Neuronal stem cell (in vitro differentiated cells): ENCODE measurements around the gene VAC14.

ENCODE experiments used
- DNase-seq: peaks from one replicate; pipeline ENCODE4 v3.0.0-alpha.2; 2013; ENCODE audit warnings: low spot score
- H2AFZ ChIP-seq: one replicate; pipeline ENCODE4 v1.6.1; 2013; ENCODE audit warnings: mild to moderate bottlenecking, low read length, inconsistent platforms
- H2AK5ac ChIP-seq: 2 replicates; pipeline ENCODE4 v1.6.1; 2013; ENCODE audit warnings: low read depth, mild to moderate bottlenecking, inconsistent platforms, low read length, moderate library complexity, mixed read lengths
- H2BK120ac ChIP-seq: 2 replicates; pipeline ENCODE4 v1.6.1; 2013; ENCODE audit warnings: low read depth, mild to moderate bottlenecking, inconsistent platforms, low read length, moderate library complexity, mixed read lengths
- H2BK12ac ChIP-seq: one replicate; pipeline ENCODE4 v1.6.1; 2013; ENCODE audit warnings: low read length, inconsistent platforms
- H2BK15ac ChIP-seq: 2 replicates; pipeline ENCODE4 v1.6.1; 2013; ENCODE audit warnings: mild to moderate bottlenecking, low read length, inconsistent platforms, mixed read lengths
- H2BK5ac ChIP-seq: one replicate; pipeline ENCODE4 v1.6.1; 2013; ENCODE audit warnings: inconsistent platforms, mild to moderate bottlenecking, low read length, moderate library complexity
- H3K14ac ChIP-seq: one replicate; pipeline ENCODE4 v1.6.1; 2013; ENCODE audit warnings: low read length, inconsistent platforms
- H3K18ac ChIP-seq: 2 replicates; pipeline ENCODE4 v1.6.1; 2013; ENCODE audit warnings: low read length, inconsistent platforms
- H3K23ac ChIP-seq: 2 replicates; pipeline ENCODE4 v1.6.1; 2013; ENCODE audit warnings: low read depth, mild to moderate bottlenecking, mixed read lengths, low read length, inconsistent platforms; ENCODE audit not compliant: poor library complexity
- H3K27ac ChIP-seq: replicated peaks from 3 replicates; pipeline ENCODE4 v1.5.1; 2013; ENCODE audit warnings: low read length, inconsistent platforms
- H3K27me3 ChIP-seq, 3 experiments: 2 replicates each; pipeline ENCODE4 v1.6.1; 2013; ENCODE audit warnings: low read length in 3 of 3, mild to moderate bottlenecking in 2 of 3, inconsistent platforms in 1 of 3, low read depth in 1 of 3, mixed read lengths in 1 of 3, moderate library complexity in 1 of 3; ENCODE audit not compliant: control insufficient read depth in 3 of 3, insufficient read depth in 3 of 3
- H3K36me3 ChIP-seq, 2 donors: replicated peaks in 1 of 2; 2 replicates each; pipeline ENCODE4 v1.6.1; 2013; ENCODE audit warnings: low read length in 2 of 2; ENCODE audit not compliant: control insufficient read depth in 2 of 2, insufficient read depth in 2 of 2
- H3K4ac ChIP-seq: 2 replicates; pipeline ENCODE4 v1.6.1; 2013; ENCODE audit warnings: inconsistent platforms, mild to moderate bottlenecking, low read length, moderate library complexity
- H3K4me1 ChIP-seq, 2 donors: 1 replicate in 1 of 2; 2 replicates in 1 of 2; pipeline ENCODE4 v1.6.1; 2013; ENCODE audit warnings: low read length in 2 of 2, low read depth in 1 of 2; ENCODE audit not compliant: control insufficient read depth in 2 of 2, insufficient read depth in 1 of 2
- H3K4me2 ChIP-seq: one replicate; pipeline ENCODE4 v1.6.1; 2013; ENCODE audit warnings: mild to moderate bottlenecking, low read length, inconsistent platforms; ENCODE audit not compliant: insufficient read depth, poor library complexity, severe bottlenecking
- H3K4me3 ChIP-seq, 2 donors: 2 replicates each; pipeline ENCODE4 v1.5.1; 2013; ENCODE audit warnings: low read length in 2 of 2, mild to moderate bottlenecking in 2 of 2, inconsistent platforms in 1 of 2, moderate library complexity in 1 of 2
- H3K79me1 ChIP-seq: one replicate; pipeline ENCODE4 v1.6.1; 2013; ENCODE audit warnings: low read depth, mild to moderate bottlenecking, inconsistent platforms, low read length, moderate library complexity
- H3K9ac ChIP-seq: one replicate; pipeline ENCODE4 v1.6.1; 2013; ENCODE audit warnings: mild to moderate bottlenecking, low read depth, low read length, inconsistent platforms; ENCODE audit not compliant: poor library complexity
- H3K9me3 ChIP-seq, 2 donors: replicated peaks in 1 of 2; 2 replicates each; pipeline versions ENCODE3 to v1.6.1; 2013; ENCODE audit warnings: low read length in 2 of 2, mild to moderate bottlenecking in 2 of 2, inconsistent platforms in 1 of 2, low read depth in 1 of 2, mixed read lengths in 1 of 2, moderate library complexity in 1 of 2; ENCODE audit not compliant: control insufficient read depth in 2 of 2, insufficient read depth in 1 of 2
- H4K8ac ChIP-seq: one replicate; pipeline ENCODE4 v1.6.1; 2013; ENCODE audit warnings: low read depth, mild to moderate bottlenecking, inconsistent platforms, low read length, moderate library complexity
- H4K91ac ChIP-seq: one replicate; pipeline ENCODE4 v1.6.1; 2013; ENCODE audit warnings: low read length, low read depth, mild to moderate bottlenecking, inconsistent platforms; ENCODE audit not compliant: poor library complexity
- WGBS, 2 donors: extraction: QIAGEN DNeasy Blood & Tissue Kit; methylation state at CpG; one replicate each; pipeline ENCODE4 v1.1.7; 2013; ENCODE audit warnings: missing lambda C conversion rate in 2 of 2, mixed read lengths in 1 of 2; ENCODE audit not compliant: insufficient read length in 2 of 2, insufficient replicate concordance in 1 of 2; ENCODE audit errors: extremely low coverage in 2 of 2; 5-methylcytosine and 5-hydroxymethylcytosine counted together

Gene VAC14

DNA sequence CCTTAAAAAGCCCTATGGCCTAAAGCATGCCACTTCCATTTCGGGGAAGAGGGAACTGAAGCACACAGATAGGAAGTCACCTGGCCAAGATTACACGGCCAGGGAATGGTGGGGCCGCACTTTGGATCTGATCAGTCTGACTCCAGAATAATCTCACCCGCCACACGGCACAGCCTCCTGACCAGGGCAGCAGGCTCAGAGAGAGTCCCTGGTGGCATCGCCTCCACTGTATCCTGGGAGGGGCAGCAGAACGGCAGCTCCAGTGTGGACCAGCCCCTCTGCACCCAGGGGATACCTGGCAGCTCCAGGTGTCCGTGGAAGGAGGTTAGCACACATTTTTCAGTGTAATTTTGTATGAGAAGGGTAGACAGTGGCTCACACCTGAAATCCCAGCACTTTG lies 35.5 kb downstream of the VAC14 start:
- peaks cover 2 to 13% of the 10 kb centered on the region in 2 donors for H3K4me1 ChIP-seq
- H3K23ac ChIP-seq = no peak overlapping the region
- no peak overlapping the region for H2BK120ac ChIP-seq
- H3K27me3 ChIP-seq = no peaks in the 10 kb centered on the region
- H4K8ac ChIP-seq = no peak overlapping the region
- H2AFZ ChIP-seq = no peak overlapping the region
- H2BK12ac ChIP-seq = no peak overlapping the region
- peak overlapping the region; percentile 33 for H2AK5ac ChIP-seq
- H3K9ac ChIP-seq = no peak overlapping the region
- H3K14ac ChIP-seq = no peak overlapping the region
- no peaks in the 10 kb centered on the region for H3K9me3 ChIP-seq
- no peak for DNase-seq
- no peak overlapping the region for H2BK15ac ChIP-seq
- no peaks in the 10 kb centered on the region for H3K79me1 ChIP-seq
- no peak overlapping the region for H3K4ac ChIP-seq
- H4K91ac ChIP-seq = no peak overlapping the region
- peaks cover 24 to 50% of the 10 kb centered on the region in 2 donors for H3K36me3 ChIP-seq
- peak overlapping the region; percentile 49 for H3K18ac ChIP-seq
- peak overlapping the region; percentile 76 for H2BK5ac ChIP-seq
- H3K4me3 ChIP-seq = no peak overlapping the region
- WGBS, 2 donors = no CpG with 5 or more reads among the region's 8 CpGs
- no peak overlapping the region for H3K27ac ChIP-seq
- no peak overlapping the region for H3K4me2 ChIP-seq

- WGBS, 2 donors = no CpG with 5 or more reads among the region's 10 CpGs
- Histone ChIP-seq H2BK12ac (no peak overlapping the region), H4K91ac (no peak overlapping the region), H3K4me2 (no peak overlapping the region), H3K14ac (no peak overlapping the region), H3K4ac (no peak overlapping the region), H2BK120ac (no peak overlapping the region), H3K36me3 (peaks cover 20 to 46% of the 10 kb centered on the region in 2 donors), H3K27me3 (no peaks in the 10 kb centered on the region), H2BK15ac (no peak overlapping the region), H4K8ac (no peak overlapping the region), H2BK5ac (no peak overlapping the region), H3K18ac (no peak overlapping the region), H3K9ac (no peak overlapping the region), H3K9me3 (no peaks in the 10 kb centered on the region), H3K4me3 (no peak overlapping the region), H2AK5ac (no peak overlapping the region), H3K4me1 (peaks cover 2 to 21% of the 10 kb centered on the region in 2 donors), H3K27ac (no peak overlapping the region), H2AFZ (no peak overlapping the region), H3K23ac (no peak overlapping the region), H3K79me1 (no peaks in the 10 kb centered on the region)
- DNase-seq = no peak
Measured at GRCh38 chr16:70764632-70765031, 36.3 kb downstream of the VAC14 start.

DNA sequence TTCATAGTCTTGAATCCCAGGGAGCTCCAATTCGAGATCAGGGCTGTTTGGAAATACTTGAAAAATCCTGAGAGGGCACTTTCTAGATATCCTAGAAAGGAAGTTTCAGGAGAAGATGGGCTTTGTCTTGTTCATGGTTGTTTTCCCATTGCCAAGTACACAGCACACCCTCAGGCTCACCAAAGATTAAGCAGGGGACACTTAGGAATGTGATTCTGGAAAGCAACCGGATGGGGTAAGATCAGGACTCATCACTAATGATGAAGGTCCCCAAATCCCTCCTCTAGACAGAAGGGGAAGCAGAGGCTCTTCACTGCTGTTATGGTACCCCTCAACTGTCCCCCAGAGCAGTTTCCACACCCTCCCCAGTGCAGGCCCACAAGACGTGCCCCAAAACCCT lies 40.7 kb downstream of the VAC14 start:
- no peak overlapping the region for H3K23ac ChIP-seq
- H2BK120ac ChIP-seq = no peak overlapping the region
- H3K27ac ChIP-seq = no peak overlapping the region
- no peak overlapping the region for H2AK5ac ChIP-seq
- no peak overlapping the region for H3K4me2 ChIP-seq
- no peaks in the 10 kb centered on the region for H3K27me3 ChIP-seq
- H3K9ac ChIP-seq = no peak overlapping the region
- H2AFZ ChIP-seq = no peak overlapping the region
- H3K18ac ChIP-seq = no peak overlapping the region
- no peak overlapping the region for H4K91ac ChIP-seq
- WGBS, 2 donors = no CpG with 5 or more reads among the region's 3 CpGs
- no peak overlapping the region for H3K4me3 ChIP-seq
- H3K4me1 ChIP-seq = peaks cover 4 to 22% of the 10 kb centered on the region in 2 donors
- DNase-seq = no peak
- no peak overlapping the region for H2BK12ac ChIP-seq
- no peak overlapping the region for H3K4ac ChIP-seq
- no peaks in the 10 kb centered on the region for H3K9me3 ChIP-seq
- no peaks in the 10 kb centered on the region for H3K79me1 ChIP-seq
- no peak overlapping the region for H2BK5ac ChIP-seq
- H2BK15ac ChIP-seq = no peak overlapping the region
- no peak overlapping the region for H4K8ac ChIP-seq
- H3K14ac ChIP-seq = no peak overlapping the region
- H3K36me3 ChIP-seq = peaks cover 17 to 54% of the 10 kb centered on the region in 2 donors

DNA sequence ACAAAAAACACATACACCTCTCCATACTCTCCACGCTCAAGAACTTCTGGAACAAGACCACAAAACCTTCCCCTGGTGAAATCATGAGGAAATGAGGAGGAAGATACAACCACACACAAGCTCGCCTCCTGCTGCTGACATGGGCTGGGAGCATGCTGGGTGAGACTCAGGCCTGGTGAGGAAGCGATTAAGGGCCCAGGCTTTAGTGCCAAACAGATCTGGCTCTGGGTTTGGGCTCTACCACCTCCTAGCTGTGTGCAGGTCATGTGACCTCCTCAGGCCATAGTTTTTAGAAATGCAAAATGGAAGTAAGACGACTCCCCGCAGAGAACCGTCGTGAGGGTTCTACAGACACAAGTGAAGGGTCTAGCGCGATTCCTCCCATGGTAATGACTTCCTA lies 41.3 kb downstream of the VAC14 start:
- Histone ChIP-seq H3K27me3 (no peaks in the 10 kb centered on the region), H3K23ac (no peak overlapping the region), H3K79me1 (no peaks in the 10 kb centered on the region), H3K9me3 (no peaks in the 10 kb centered on the region), H4K8ac (no peak overlapping the region), H3K27ac (no peak overlapping the region), H3K4me3 (no peak overlapping the region), H2AK5ac (no peak overlapping the region), H2BK12ac (no peak overlapping the region), H4K91ac (no peak overlapping the region), H3K36me3 (peaks cover 17 to 59% of the 10 kb centered on the region in 2 donors), H3K9ac (no peak overlapping the region), H3K4ac (no peak overlapping the region), H3K14ac (no peak overlapping the region), H3K4me1 (peaks cover 4 to 22% of the 10 kb centered on the region in 2 donors), H2BK15ac (no peak overlapping the region), H2BK120ac (no peak overlapping the region), H2BK5ac (no peak overlapping the region), H2AFZ (no peak overlapping the region), H3K18ac (no peak overlapping the region), H3K4me2 (no peak overlapping the region)
- WGBS, 2 donors = 100% methylated on average over 1 of the region's 9 CpGs; no CpG with 5 or more reads in 1 of the 2 donors
- no peak for DNase-seq
